Activated naive CD8-positive, alpha-beta T cell treated with anti-CD3 and anti-CD28 coated beads, Interleukin-2, amount 10 ng/mL, durations not matched to agents 7 days and 5 days (primary cell): ENCODE data around the gene PDAP1. TPM values are rescaled to one million over a fixed set of nuclear protein-coding genes. Genes with fewer than 3 reads are reported as not detected.
A peak's percentile ranks its signal among the peaks of the same experiment; 100 is the strongest.
"Not testable (repeated sequence)": the region's sequence is repeated elsewhere in the genome, so short reads cannot be mapped to it uniquely, and the experiment has no call there.

Experiments
- ATAC-seq: fragments of 150-1000 bp; cut with Tn5 transposase; one replicate; pipeline ENCODE4 v1.10.0; 2021; ENCODE audit warnings: low read depth, moderate library complexity
- POLR2A ChIA-PET: fragments of 350-600 bp; sonication (Branson Sonifier 250); formaldehyde crosslinking; loops from one replicate; lab custom pipeline; 2021; ENCODE audit warnings: antibody characterized with exemption; lab: Charles Lee
- DNase-seq: peaks from one replicate; pipeline ENCODE4 v3.0.0; 2021
- H3K27ac Mint-ChIP-seq: one replicate; pipeline ENCODE4 v1.8.0; 2022; ENCODE audit warnings: mild to moderate bottlenecking, mixed read lengths
- H3K27me3 Mint-ChIP-seq: one replicate; pipeline ENCODE4 v1.8.0; 2022; ENCODE audit warnings: mild to moderate bottlenecking, moderate library complexity, mixed read lengths
- H3K36me3 Mint-ChIP-seq: one replicate; pipeline ENCODE4 v1.8.0; 2021; ENCODE audit warnings: mild to moderate bottlenecking, mixed read lengths
- H3K4me1 Mint-ChIP-seq: one replicate; pipeline ENCODE4 v1.8.0; 2021; ENCODE audit warnings: mixed read lengths
- H3K4me3 Mint-ChIP-seq: one replicate; pipeline ENCODE4 v1.8.0; 2022; ENCODE audit warnings: mild to moderate bottlenecking, moderate library complexity, mixed read lengths
- H3K9me3 Mint-ChIP-seq: one replicate; pipeline ENCODE4 v1.8.0; 2021; ENCODE audit warnings: mixed read lengths
- total RNA-seq, 2 experiments: library from RNA; stranded (reverse); gene quantifications; one replicate each; pipeline ENCODE4 v1.2.3, GENCODE V29; 2021

The PDAP1 gene
- total RNA-seq, 2 experiments from 2014 or later, result 87.1 to 93.5 TPM

- DNase-seq (no peak), ATAC-seq (no peak)
- no peak overlapping the region for H3K4me3 Mint-ChIP-seq
- H3K27me3 Mint-ChIP-seq, result no peaks in the 10 kb centered on the region
- POLR2A ChIA-PET, result no interaction called here
- no peaks in the 10 kb centered on the region for H3K9me3 Mint-ChIP-seq
- H3K36me3 Mint-ChIP-seq, result peaks cover 9% of the 10 kb centered on the region
- no peak overlapping the region for H3K27ac Mint-ChIP-seq
- no peaks in the 10 kb centered on the region for H3K4me1 Mint-ChIP-seq
These were observed 45.6 kb downstream of the PDAP1 start for GRCh38 chr7:99362801-99363200.

GRCh38 chr7:99359465-99360154, 48.8 kb downstream of the PDAP1 start:
- Mint-ChIP-seq H3K4me3 (no peak overlapping the region), H3K4me1 (no peaks in the 10 kb centered on the region), H3K27ac (no peak overlapping the region), H3K36me3 (peaks cover 5% of the 10 kb centered on the region), H3K9me3 (no peaks in the 10 kb centered on the region), H3K27me3 (no peaks in the 10 kb centered on the region)
- POLR2A ChIA-PET, result interaction anchor here (0.6 to 1.6 kb wide), 2 partner anchors 15 to 43 kb away, joined by 4 to 5 read pairs; partner anchors contain the start of gene ARPC1B
- DNase-seq (no peak), ATAC-seq (no peak)

- not testable (repeated sequence) for H3K36me3 Mint-ChIP-seq, ATAC-seq, H3K27ac Mint-ChIP-seq, DNase-seq, H3K9me3 Mint-ChIP-seq, H3K4me1 Mint-ChIP-seq, H3K27me3 Mint-ChIP-seq, H3K4me3 Mint-ChIP-seq
- POLR2A ChIA-PET, result interaction anchor here (0.6 kb wide), 2 partner anchors 18 to 199 kb away, joined by 3 to 5 read pairs; no protein-coding TSS in a partner anchor
These were observed 49.9 kb downstream of the PDAP1 start for GRCh38 chr7:99358521-99358920.

GRCh38 chr7:99357701-99358490, 50.5 kb downstream of the PDAP1 start:
- no peak for DNase-seq
- peaks cover 1% of the 10 kb centered on the region for H3K4me1 Mint-ChIP-seq
- H3K4me3 Mint-ChIP-seq, result no peak overlapping the region
- no peaks in the 10 kb centered on the region for H3K27me3 Mint-ChIP-seq
- POLR2A ChIA-PET, result interaction anchor here (0.6 kb wide), 2 partner anchors 18 to 200 kb away, joined by 3 to 5 read pairs; no protein-coding TSS in a partner anchor
- ATAC-seq, result no peak
- H3K27ac Mint-ChIP-seq, result no peak overlapping the region
- H3K9me3 Mint-ChIP-seq, result no peaks in the 10 kb centered on the region
- H3K36me3 Mint-ChIP-seq, result peaks cover 2% of the 10 kb centered on the region

- DNase-seq (no peak), ATAC-seq (no peak)
- Mint-ChIP-seq H3K27me3 (no peaks in the 10 kb centered on the region), H3K4me3 (no peak overlapping the region), H3K27ac (no peak overlapping the region), H3K4me1 (peaks cover 1% of the 10 kb centered on the region), H3K36me3 (peaks cover 10% of the 10 kb centered on the region), H3K9me3 (no peaks in the 10 kb centered on the region)
- POLR2A ChIA-PET, result interaction anchor here (0.7 kb wide), 2 partner anchors 20 to 38 kb away, joined by 3 read pairs; no protein-coding TSS in a partner anchor
These were observed 53.3 kb downstream of the PDAP1 start for GRCh38 chr7:99355098-99355497.

GRCh38 chr7:99352247-99352646, 56.1 kb downstream of the PDAP1 start:
- no peak overlapping the region for H3K4me3 Mint-ChIP-seq
- POLR2A ChIA-PET, result interaction anchor here (0.7 kb wide), 1 partner anchor 29 kb away, joined by 3 read pairs; no protein-coding TSS in a partner anchor
- H3K27ac Mint-ChIP-seq, result no peak overlapping the region
- H3K4me1 Mint-ChIP-seq, result peaks cover 1% of the 10 kb centered on the region
- ATAC-seq, result no peak
- H3K36me3 Mint-ChIP-seq, result peaks cover 16% of the 10 kb centered on the region
- no peak for DNase-seq
- no peaks in the 10 kb centered on the region for H3K27me3 Mint-ChIP-seq
- no peaks in the 10 kb centered on the region for H3K9me3 Mint-ChIP-seq

GRCh38 chr7:99350641-99351040, 57.8 kb downstream of the PDAP1 start:
- not testable (repeated sequence) for H3K4me3 Mint-ChIP-seq, H3K4me1 Mint-ChIP-seq, H3K27me3 Mint-ChIP-seq, H3K9me3 Mint-ChIP-seq, DNase-seq, ATAC-seq
- POLR2A ChIA-PET, result interaction anchor here (0.6 to 1.3 kb wide), 2 partner anchors 24 to 442 kb away, joined by 3 to 4 read pairs; no protein-coding TSS in a partner anchor
- peaks cover 16% of the 10 kb centered on the region for H3K36me3 Mint-ChIP-seq
- peak overlapping the region; percentile 56 for H3K27ac Mint-ChIP-seq

Other genes starting within 250 kb of the PDAP1 start
- gene KPNA7, start 200.5 kb downstream of the PDAP1 start, total RNA-seq, result not detected
- not detected for gene MYH16, start 135.8 kb downstream of the PDAP1 start, total RNA-seq
- 10 to 100 TPM; 50.6 to 53.5 TPM for gene ARPC1A, start 82.7 kb downstream of the PDAP1 start, total RNA-seq
- 100 to 1,000 TPM; 318 to 319 TPM for gene ARPC1B, start 33.9 kb downstream of the PDAP1 start, total RNA-seq
- gene BUD31, start 372 bp upstream of the PDAP1 start, total RNA-seq, result 10 to 100 TPM; 80.8 to 90.4 TPM
- gene PTCD1, start 30.2 kb upstream of the PDAP1 start, total RNA-seq, result 10 to 100 TPM; 10.7 to 11.1 TPM
- 10 to 100 TPM; 61.5 to 62.1 TPM for gene CPSF4, start 30.3 kb upstream of the PDAP1 start, total RNA-seq
- gene ATP5MF, start 57.6 kb upstream of the PDAP1 start, total RNA-seq, result 100 to 1,000 TPM; 338 to 377 TPM
- gene ZNF789, start 64.3 kb upstream of the PDAP1 start, total RNA-seq, result 10 to 100 TPM; 26.0 to 26.4 TPM
- gene ZNF394, start 91.7 kb upstream of the PDAP1 start, total RNA-seq, result 10 to 100 TPM; 65.1 to 71.2 TPM
- gene ZKSCAN5, start 96.1 kb upstream of the PDAP1 start, total RNA-seq, result 10 to 100 TPM; 12.7 to 13.5 TPM
- 1 to 10 TPM; 6.9 to 7.3 TPM for gene FAM200A, start 143.5 kb upstream of the PDAP1 start, total RNA-seq
- 100 to 1,000 TPM; 133 to 134 TPM for gene ZNF655, start 150.0 kb upstream of the PDAP1 start, total RNA-seq
- gene TMEM225B, start 189.7 kb upstream of the PDAP1 start, total RNA-seq, result 1 to 10 TPM; 1.2 to 2.3 TPM
- gene ZSCAN25, start 208.3 kb upstream of the PDAP1 start, total RNA-seq, result 10 to 100 TPM; 35.5 to 42.5 TPM